GM19023 (cell line): Measurements from ENCODE around the gene SULT1C2.

Experiments
- ATAC-seq: cut with Tn5 transposase; IDR thresholded peaks from one replicate; pipeline ENCODE4 v1.9.1; 2021; ENCODE audit warnings: mild to moderate bottlenecking, moderate library complexity; ENCODE audit not compliant: unreplicated experiment

SULT1C2 gene

DNA sequence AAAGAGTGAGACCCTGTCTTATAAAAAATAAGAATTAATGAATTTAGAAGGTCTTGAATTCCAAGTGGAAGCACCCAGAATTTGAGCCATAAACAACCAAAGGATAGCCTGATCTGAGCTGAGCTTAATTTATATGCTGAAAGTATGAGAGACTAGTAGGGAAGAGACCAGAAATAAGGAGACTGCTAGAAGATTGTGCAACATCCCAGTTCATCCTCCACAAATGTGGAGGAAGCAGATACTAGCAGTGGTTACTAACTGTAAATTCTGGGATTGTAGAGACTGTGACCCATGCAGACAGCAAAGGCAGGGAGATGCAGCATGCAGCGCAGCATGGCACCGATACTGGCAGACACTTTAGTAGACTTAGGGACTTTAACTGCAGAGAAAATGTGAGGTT lies 1.5 kb upstream of the SULT1C2 start:
- no peak for ATAC-seq

DNA sequence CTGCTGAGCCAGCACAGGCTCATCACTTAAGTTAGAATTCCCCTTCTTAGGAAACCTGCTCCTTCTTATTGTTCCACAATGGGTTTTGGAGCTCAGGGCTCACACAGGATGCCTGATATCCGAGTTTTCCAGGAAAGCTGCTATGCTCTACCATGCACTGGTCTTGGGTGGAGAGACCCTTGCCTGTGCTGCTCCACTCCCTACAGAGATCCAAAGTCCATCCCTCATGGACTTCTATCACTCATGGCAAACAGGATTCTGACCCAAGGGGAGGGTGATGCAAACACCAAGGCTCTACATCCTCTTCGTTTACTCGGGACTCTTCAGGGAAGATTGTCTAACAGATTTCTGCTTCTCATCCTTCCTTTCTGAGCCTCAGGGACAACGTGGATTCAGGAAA lies 5.2 kb downstream of the SULT1C2 start:
- no peak for ATAC-seq

DNA sequence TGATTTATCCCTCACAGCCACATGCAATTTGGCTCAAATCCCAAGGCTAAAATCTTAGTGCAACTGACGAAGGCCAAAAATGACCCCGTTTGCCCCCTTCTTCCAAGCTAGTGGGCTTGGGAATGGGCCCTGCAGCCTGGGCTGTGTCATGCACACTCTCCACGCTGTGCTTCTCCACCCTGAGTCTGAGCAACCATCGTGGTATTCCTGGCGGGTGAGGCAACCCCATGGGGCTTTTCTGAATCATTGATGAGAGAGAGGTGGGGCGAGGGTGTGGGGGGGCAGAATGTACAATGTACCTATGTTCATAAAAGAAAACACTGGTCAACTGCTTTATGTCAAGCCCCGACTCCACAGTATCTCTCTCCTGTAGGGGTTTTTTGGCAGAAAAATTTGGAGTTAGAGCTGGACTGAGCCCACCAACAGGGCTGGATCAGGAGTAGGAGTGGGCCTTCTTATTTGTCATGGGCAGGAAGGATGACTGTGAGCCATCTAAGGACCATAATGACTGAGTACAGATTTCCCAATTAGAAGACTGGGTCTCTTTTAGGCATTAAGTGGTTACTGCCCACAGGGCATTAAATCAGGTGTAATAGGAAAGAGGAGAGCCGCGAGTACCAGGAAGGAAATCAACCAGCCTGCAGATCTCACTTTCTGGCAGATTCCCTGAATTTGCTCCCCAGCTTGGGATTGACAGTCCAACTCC lies 8.9 kb downstream of the SULT1C2 start:
- ATAC-seq, result no peak

DNA sequence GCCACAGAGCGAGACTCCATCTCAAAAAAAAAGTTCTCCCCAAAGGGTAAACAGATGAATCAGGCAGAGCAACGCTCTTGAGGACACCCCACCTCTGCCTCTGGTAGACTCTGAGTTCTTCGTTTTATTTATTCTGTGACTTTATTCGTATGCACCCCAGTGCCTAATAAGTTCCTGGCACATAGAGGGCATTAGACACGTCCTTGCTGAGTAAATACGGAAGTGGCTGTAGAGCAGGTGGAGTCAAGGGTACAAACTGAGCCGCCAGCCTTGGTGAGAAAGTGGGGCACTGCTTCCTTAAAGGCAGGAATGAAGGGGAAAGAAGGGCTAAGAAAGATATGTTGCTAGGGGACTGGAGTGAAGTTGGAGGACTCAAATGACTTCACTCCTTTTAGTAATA lies 12.9 kb downstream of the SULT1C2 start:
- no peak for ATAC-seq

DNA sequence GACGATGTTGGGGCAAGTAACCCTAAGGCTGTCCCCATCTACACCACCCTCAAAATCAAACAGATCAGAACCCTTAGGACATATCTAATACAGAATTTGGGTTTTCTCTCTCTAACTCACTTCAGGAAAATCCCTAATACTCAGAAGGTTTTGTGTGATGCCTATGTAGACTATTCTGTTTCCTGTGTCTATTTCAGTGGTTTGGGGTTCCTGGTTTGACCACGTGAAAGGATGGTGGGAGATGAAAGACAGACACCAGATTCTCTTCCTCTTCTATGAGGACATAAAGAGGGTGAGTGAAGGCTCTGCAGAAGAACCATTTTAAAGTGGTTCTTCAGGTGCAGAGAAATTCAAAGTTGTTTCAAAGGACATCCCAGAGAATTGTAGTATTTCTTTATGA lies 16.3 kb downstream of the SULT1C2 start:
- no peak for ATAC-seq

DNA sequence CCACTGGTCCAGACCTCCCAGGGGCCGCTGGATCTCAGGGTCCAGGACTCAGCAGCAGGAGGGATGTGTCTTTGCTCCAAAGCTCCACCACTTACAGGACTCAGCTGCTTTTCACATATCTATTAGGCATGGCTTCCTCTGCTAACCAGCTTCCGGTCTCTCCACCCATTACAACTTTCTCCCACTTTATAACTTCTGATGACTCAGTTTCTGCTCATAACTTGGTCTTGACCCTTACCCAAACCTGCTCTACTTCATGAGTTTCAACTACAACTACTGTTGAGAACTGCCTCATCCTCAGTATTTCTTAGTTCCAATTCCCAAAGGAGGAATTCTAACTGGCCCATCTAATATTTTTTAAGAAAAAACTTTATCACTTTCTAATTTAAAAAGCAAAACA lies 17.2 kb downstream of the SULT1C2 start:
- no peak for ATAC-seq

DNA sequence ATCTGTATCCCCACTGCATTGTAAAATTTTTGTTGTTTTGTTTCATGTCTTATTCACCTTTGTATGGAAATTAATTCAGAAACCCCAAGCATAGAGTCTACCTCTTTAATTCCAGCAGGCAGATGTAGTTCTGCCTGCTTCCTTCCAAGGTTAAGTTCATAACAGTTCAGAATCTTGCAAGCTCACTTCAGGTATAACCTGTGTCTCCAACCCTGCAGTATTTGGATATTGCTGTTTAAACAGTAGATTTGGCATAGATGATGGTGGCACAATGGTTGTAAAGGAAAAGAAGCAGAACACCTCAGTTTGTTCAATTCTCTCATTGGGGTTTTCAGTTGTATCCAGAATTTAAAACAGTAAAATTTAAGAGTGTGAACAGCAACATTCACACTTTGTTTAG lies 21.2 kb downstream of the SULT1C2 start:
- no peak for ATAC-seq

DNA sequence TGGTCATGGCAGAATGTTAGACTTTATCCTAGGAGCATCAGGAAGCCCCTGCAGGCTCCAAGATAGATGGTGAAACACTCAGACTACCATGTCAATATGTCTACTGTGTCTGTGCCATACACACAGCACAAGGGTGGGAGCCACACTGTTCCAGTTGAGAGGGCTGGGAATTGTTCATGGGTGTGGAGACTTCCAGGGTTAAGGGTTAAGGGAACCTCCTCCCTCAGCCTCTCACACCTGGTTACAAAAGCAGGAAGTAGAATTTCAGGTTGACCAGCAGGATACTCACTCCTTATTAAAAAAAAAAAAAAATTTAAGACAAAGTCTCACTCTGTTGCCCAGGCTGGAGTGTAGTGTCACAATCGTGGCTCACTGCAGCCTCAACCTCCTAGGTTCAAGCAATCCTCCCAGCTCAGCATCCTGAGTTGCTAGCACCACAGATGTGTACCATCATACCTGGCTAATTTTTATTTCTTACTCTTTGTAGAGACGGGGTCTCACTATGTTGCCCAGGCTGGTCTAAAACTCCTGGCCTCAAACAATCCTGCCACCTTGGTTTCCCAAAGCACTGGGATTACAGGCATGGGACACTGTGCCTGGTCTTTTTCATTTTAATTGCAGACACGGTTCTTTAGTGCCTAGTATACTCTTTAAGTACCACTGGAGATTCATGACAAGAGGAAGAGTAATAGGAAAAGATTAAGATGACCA lies 26.0 kb downstream of the SULT1C2 start:
- ATAC-seq, result no peak

DNA sequence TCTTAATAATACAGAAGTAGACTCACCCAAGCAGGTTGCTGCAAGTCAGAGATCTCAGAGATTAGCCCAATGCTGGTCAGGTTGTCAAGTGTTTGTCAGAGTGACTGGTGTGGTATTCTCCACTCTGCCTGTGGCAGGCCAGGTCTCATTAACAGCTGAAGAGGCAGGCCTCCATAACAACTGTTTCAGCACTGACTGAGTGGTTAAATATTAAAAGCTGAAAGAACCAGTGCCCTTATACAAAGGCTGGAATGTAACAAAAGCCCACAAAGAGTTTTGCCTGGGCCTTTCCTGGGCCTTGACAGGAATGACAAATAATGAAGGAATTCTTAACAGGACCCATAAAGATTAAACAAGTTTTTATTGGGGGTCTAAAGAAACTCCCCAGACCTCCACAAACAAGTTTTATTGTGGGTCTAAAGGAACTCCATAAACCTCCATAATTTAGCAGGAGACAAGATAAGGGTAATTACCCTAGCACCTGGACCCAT lies 26.8 kb downstream of the SULT1C2 start:
- ATAC-seq, result no peak

DNA sequence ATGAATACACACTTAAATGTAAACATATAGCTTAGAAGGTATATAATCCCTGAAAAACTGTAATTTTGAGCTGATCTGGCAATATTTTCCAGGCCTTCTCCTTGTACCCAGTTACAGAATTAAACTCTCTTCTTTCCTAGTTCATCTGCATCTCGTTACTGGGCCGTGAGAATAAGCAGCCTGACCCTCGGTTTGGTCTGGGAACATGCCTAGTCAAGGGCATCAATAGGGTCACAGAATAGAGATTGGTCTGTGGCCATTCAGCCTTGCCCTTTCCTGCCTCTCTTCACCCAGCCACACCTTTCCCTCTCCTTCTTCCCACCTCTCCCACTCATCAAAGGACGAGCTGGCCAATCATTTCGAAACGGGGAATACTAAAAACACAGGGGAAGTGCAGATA lies 27.3 kb downstream of the SULT1C2 start:
- ATAC-seq, result no peak

DNA sequence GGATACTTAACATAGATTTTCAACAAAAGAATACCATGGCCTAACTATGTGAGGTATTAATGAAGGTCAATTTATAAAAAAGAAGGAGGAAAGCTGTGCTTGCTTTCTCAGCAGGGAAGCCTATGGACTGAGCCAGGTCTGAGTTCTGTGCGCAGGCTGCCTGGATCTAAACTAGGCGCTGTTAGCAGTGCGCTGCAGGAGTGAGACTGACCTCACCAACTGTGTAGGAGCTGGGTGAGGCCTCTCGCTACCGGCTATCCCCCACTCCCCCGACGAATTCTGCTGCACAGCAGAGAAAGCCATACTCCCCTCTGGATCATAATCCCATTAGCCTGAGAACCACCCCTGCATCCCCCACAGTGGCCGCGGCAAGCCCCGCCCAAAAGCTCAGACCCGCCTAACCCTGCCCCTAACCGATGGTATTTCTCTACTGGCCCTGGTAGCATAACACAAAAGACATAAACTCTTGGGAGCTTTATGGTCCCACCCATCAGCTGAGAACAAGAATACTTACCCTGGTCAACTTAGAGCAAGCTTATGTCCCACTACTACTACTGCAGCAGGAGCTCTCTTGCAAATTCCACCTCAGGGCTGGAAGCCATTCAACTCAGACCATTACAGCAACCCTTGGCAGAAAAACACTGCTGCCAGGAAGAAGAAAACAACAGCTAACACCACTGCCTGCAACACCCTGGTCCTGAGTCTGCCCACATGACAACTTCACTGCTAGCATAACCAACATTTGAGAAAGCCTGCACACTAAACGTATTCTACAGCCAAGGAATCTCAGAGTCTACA lies 28.0 kb downstream of the SULT1C2 start:
- ATAC-seq, result no peak

DNA sequence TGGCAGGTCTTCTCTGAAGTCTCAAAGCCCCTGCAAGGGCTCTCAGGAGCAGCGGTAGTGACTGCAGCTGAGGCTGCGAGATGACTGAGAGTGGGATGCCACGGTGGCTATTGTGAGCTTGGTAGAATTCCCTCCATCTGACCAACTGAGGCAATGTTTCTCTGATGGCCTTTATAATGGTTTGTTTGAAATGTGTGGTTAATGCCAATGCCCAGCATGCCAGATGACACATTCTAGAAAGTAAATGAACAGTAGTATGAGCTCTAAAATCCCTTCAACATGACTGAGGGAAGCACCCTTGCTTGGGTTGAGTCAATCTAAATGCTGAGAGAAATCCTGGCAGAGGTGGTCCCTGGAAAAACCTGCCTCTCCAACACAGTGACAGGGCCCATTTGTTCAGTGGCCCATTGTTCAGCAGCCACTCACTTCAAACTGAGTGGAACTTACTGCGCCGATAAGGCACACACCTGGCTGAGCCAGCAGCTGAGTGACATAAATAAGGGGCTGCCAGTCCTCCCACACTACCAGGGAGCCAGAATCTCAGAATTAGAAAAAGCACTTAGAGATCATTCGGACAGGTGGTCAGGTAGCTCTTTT lies 31.7 kb downstream of the SULT1C2 start:
- no peak for ATAC-seq

DNA sequence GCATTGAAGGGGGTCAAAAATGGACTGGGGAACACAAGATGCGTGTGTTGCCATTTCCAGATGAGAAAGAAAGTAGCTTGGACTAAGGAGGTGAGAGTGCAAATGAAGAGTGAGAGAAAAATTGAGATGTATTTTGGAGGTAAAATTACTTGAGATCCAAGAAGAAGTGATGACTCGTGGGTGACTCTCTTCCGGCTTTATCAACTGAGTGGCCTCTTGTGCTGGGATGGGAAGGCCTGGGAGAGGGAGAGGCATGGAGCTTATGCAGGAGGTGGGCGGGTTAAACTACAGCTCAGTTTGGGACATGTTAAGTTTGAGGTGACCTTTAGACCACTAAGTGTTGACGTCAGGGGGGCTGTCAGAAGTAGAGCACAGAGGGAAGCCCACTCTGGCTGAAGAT lies 34.9 kb downstream of the SULT1C2 start:
- ATAC-seq, result no peak

DNA sequence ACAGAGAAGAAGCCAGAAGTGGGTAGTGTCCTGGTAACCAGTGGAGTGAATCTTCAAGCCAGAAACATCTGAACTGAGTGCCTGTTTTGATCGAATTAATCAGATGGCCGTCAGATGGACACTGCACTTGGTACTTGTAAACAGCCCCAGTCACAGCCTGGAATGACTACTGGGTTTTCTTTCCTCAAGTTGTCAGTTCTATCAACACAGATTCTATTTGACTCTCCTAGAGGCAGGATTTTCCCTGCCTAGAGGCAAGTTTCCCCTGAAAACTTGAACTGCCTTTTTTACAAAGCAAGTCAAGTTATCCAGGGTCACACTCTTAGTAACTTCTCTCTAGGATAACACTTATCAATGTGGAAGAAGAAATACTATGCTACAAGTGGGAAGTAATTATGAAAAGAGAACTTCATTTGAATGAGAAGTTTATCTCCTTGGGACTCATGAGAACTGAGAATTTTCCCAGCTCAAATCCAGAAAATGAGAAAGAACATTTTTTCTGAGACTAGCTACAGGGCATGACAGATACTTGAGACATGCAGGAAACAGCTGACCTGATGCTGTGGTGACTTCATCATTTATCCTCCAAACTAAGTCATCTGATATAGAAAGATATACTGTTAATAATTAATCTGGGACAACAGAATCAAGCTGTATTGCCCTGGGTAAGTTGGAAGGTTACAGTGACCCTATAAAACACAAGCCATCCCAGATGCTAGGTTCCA lies 36.0 kb downstream of the SULT1C2 start:
- ATAC-seq, result no peak

DNA sequence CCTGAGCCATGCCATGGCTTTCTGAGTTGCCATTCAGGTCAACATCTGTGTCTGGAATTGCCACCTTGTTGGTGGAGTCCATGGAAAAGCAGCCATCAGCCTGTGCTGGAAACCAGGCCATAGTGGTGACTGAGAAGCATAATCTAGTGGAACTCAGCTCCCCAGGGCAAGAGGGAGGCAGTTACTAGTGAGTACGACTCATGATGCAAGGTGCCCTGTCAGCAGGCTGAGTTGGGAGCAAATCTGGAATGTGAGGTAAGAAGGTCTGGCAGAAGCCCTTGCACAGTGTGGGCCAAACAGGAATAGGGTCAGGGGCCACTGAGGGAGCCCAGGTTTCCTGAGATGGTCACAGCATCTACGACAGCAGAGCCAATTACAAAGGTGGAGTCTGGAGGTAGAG lies 37.1 kb downstream of the SULT1C2 start:
- ATAC-seq, result no peak

DNA sequence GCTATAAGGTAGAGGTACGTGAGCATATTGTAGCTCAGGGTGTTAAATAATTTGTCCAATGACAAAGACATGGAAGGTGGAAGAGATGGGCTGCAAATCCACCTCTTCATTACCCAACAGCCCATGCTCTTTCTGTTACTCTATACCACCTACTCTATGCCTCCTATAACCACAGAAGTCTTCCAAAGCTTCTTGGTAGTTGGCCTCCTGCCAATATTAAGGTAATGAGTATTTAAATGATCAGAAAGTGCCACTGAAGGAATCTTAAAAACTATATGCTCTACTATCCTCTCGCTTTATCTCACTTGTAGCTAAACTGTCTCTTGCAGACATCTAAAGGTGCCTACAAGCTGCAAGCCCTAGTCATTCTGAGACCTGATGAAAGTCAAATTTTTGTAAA lies 41.1 kb downstream of the SULT1C2 start:
- no peak for ATAC-seq

DNA sequence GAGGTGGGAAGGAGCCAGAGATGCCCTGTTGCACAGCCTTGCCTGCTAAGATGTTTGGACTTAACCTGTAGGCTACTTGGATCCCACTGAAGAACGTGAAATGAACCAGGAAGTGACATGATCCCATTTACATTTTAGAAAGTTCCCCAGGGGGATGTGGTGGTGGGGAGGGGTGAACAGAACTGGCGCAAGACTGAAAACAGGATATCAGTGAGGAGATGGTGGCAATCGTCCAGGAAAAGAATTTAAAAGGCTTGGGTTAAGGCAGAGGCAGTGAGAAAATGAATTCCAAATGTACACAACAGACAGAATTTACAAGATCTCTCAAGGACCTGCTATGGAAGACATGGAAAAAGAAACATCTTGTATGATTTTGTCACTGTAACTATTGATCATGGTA lies 42.3 kb downstream of the SULT1C2 start:
- no peak for ATAC-seq

DNA sequence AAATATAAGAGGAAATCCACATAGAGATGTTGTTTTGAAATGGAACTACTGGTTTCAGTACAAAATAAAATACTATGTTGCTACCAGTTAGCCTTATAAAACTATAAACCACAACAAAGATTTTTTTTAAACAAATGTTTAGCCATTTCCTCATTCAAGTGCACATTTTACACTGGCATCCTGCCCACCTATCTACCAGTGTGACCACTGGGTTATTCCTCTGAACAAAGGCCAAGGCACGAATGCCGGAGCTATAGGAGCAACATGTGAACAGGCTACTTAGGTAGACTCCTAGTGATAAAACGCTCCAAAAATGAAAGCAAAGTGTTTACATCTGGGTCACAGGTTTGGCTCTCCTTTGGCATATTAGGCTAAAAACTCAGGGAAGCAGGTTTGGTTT lies 57.3 kb downstream of the SULT1C2 start:
- no peak for ATAC-seq

DNA sequence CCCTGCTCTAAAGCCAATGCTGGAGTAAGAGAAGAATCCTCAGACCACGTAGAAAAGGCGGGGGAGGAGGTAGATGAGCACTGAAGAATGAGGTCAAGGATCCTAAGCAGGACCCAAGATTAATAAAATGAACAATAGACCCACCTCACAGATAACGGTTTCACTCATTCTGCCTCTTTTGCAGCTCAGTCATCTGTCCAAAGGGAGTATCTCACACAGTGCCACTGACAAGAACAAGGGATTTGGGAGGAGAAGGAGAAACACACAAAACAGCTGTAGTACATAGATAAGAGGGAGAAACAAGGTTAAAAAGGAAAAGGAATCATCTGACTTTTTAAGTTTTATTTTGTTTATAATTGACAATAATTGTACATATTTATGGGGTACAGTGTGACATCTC lies 58.1 kb downstream of the SULT1C2 start:
- no peak for ATAC-seq

DNA sequence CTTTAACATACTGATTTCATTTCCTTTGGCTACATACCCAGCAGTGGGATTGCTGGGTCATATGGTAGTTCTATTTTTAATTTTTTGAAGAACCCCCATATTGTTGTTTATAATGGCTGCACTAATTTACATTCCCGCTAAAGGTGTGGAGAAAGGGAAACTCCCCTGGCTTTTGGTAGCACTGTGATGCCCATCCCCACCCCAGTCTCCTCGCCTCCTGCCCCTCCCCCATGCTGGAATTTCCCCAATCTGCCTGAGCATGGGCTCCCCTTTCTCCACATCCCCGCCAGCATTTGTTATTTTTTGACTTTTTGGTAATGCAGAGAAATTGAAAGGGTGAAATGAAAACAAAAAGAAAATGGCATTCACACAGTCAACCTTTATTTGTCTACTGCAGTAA lies 59.1 kb downstream of the SULT1C2 start:
- no peak for ATAC-seq
